Epithelial cell of esophagus (primary cell): ENCODE measurements around the gene GRIK1.

Experiments used
- DNase-seq: peaks from one replicate; pipeline ENCODE4 v3.0.0; 2010; ENCODE audit warnings: low read depth
- H3K4me3 ChIP-seq: 2 replicates; pipeline ENCODE4 v1.5.1; 2011; ENCODE audit warnings: mild to moderate bottlenecking, low read length, control low read depth
- CTCF ChIP-seq: IDR thresholded peaks from 2 replicates; pipeline ENCODE4 v1.5.1; 2011; ENCODE audit warnings: low read depth, mild to moderate bottlenecking, low read length, control low read depth, inconsistent platforms; ENCODE audit not compliant: insufficient read depth; ENCODE audit errors: missing control alignments

GRIK1 gene

GRCh38 chr21:29506947-29507346 lies 432.8 kb downstream of the GRIK1 start:
- DNase-seq = no peak
- no peak overlapping the region for H3K4me3 ChIP-seq
- no peak for TF ChIP-seq CTCF

GRCh38 chr21:29506214-29506613 lies 433.6 kb downstream of the GRIK1 start:
- no peak overlapping the region for H3K4me3 ChIP-seq
- no peak for DNase-seq

GRCh38 chr21:29504751-29505321 lies 435.0 kb downstream of the GRIK1 start:
- no peak for TF ChIP-seq CTCF
- DNase-seq = peak; percentile 56
- H3K4me3 ChIP-seq = no peak overlapping the region

More at GRCh38 chr21:29506214-29506613, 433.6 kb downstream of the GRIK1 start:
- TF ChIP-seq CTCF = no peak

GRCh38 chr21:29501451-29501850 lies 438.3 kb downstream of the GRIK1 start:
- no peak for DNase-seq
- no peak overlapping the region for H3K4me3 ChIP-seq
- no peak for TF ChIP-seq CTCF

DNA sequence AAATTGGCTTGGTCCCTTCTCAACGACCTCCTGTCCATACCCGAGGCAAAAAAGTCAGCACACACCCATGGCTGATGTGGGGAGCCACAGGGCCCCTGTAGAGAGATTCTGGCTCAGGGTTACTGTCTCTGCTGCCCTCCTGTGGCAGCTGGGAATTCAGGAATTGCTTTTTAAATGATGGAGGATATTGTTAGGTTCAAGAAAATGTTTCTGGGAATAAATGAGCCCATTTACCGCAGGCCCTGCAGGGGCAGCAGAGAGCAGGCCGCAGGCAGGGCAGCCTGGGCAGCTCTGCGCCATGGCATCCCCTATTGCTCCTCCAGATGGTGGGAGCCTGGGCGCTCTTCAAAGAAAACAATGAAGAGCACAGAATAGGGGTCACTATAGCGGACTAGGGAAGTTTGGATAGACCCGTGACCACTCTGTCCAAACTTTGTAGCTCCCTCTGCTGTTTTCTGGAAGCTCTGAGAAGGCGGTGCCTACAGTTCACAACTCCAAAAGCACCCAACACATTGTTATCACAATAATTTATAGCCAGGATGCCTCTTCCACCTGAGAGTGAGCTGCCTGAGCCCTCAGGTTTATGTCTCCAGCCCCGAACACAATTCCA lies 440.0 kb downstream of the GRIK1 start:
- peak; percentile 57 for DNase-seq
- no peak overlapping the region for H3K4me3 ChIP-seq
- peak; percentile 64 for TF ChIP-seq CTCF

DNA sequence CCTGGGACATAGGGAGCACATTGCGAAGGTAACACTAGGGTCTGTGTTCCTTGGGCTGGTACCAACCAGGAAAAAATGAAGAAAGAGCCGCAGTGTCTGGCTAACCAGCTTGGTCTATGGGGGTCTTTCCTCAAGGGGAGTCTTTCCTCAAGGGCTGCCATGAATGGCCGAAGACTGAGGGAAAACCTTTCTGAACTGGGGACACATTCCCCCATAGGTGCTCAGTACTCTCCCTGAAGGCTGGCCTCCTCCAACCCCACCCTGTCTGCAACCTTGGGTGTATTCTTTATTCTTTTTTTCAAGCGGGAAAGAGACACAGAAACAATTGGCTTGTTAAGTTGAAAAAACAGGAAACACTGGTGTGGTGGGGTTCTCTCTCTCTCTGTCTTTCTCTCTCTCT lies 440.6 kb downstream of the GRIK1 start:
- H3K4me3 ChIP-seq = no peak overlapping the region
- no peak for TF ChIP-seq CTCF
- DNase-seq = no peak

- no peak for TF ChIP-seq CTCF
- no peak for DNase-seq
- no peak overlapping the region for H3K4me3 ChIP-seq
These were observed 443.5 kb downstream of the GRIK1 start for GRCh38 chr21:29496337-29496736.
